Memory B cell (primary cell): Measurements from ENCODE around the gene ARPC2.
"Not testable (repeated sequence)": the region's sequence is repeated elsewhere in the genome, so short reads cannot be mapped to it uniquely, and the experiment has no call there.

Source experiments
- ATAC-seq: fragments of 150-1000 bp; cut with Tn5 transposase; 2 replicates; pipeline ENCODE4 v1.10.0; 2021; ENCODE audit warnings: low read depth, mild to moderate bottlenecking, moderate library complexity
- DNase-seq, 2 donors: peaks; one replicate each; pipeline ENCODE4 v3.0.0; 2022; ENCODE audit warnings: low spot score in 2 of 2
- H3K27ac Mint-ChIP-seq: one replicate; pipeline ENCODE4 v1.8.0; 2022; ENCODE audit warnings: mild to moderate bottlenecking, moderate library complexity, mixed read lengths
- H3K27me3 Mint-ChIP-seq: one replicate; pipeline ENCODE4 v1.8.0; 2022; ENCODE audit warnings: mixed read lengths
- H3K36me3 Mint-ChIP-seq: one replicate; pipeline ENCODE4 v1.8.0; 2022; ENCODE audit warnings: mild to moderate bottlenecking, mixed read lengths
- H3K4me1 Mint-ChIP-seq: one replicate; pipeline ENCODE4 v1.8.0; 2022; ENCODE audit warnings: mixed read lengths
- H3K4me3 Mint-ChIP-seq: one replicate; pipeline ENCODE4 v1.8.0; 2022; ENCODE audit warnings: mild to moderate bottlenecking, moderate library complexity, mixed read lengths
- H3K9me3 Mint-ChIP-seq: one replicate; pipeline ENCODE4 v1.8.0; 2022; ENCODE audit warnings: mixed read lengths

The ARPC2 gene

GRCh38 chr2:218216674-218217359 lies at the start of gene ARPC2:
Gene ARPC2, plus strand, starts transcription at chr2:218217189. Its CDS starts 282 bp downstream, at chr2:218217471.
- DNase-seq (peak; percentile 93 to 95), ATAC-seq (peak; percentile 74)
- Mint-ChIP-seq H3K4me3 (peak within 1 kb of the TSS; percentile 99), H3K9me3 (no peaks in the 10 kb centered on the region), H3K36me3 (peaks cover 12% of the 10 kb centered on the region), H3K27ac (peak within 1 kb of the TSS; percentile 97), H3K27me3 (no peaks in the 10 kb centered on the region), H3K4me1 (peaks cover 21% of the 10 kb centered on the region)

- H3K27ac Mint-ChIP-seq = no peak overlapping the region
- H3K36me3 Mint-ChIP-seq = no peaks in the 10 kb centered on the region
- H3K27me3 Mint-ChIP-seq = peaks cover 18% of the 10 kb centered on the region
- no peak for DNase-seq
- ATAC-seq = no peak
- peaks cover 13% of the 10 kb centered on the region for H3K4me1 Mint-ChIP-seq
- H3K9me3 Mint-ChIP-seq = no peaks in the 10 kb centered on the region
- no peak overlapping the region for H3K4me3 Mint-ChIP-seq
Measured at GRCh38 chr2:218168016-218168415, 49.0 kb upstream of the ARPC2 start.

GRCh38 chr2:218168635-218169462 lies 48.1 kb upstream of the ARPC2 start:
- H3K4me3 Mint-ChIP-seq = no peak overlapping the region
- peak; percentile 75 for ATAC-seq

GRCh38 chr2:218169757-218170546 lies 47.0 kb upstream of the ARPC2 start:
- Mint-ChIP-seq H3K27ac (no peak overlapping the region), H3K27me3 (peaks cover 11% of the 10 kb centered on the region), H3K36me3 (no peaks in the 10 kb centered on the region), H3K4me1 (peaks cover 13% of the 10 kb centered on the region), H3K9me3 (no peaks in the 10 kb centered on the region), H3K4me3 (no peak overlapping the region)
- DNase-seq (no peak), ATAC-seq (no peak)

More at GRCh38 chr2:218168635-218169462, 48.1 kb upstream of the ARPC2 start:
- no peaks in the 10 kb centered on the region for H3K36me3 Mint-ChIP-seq
- H3K4me1 Mint-ChIP-seq = peaks cover 13% of the 10 kb centered on the region
- no peak overlapping the region for H3K27ac Mint-ChIP-seq
- no peaks in the 10 kb centered on the region for H3K9me3 Mint-ChIP-seq
- peak; percentile 65 to 67 for DNase-seq
- peaks cover 16% of the 10 kb centered on the region for H3K27me3 Mint-ChIP-seq

- DNase-seq, H3K9me3 Mint-ChIP-seq, H3K4me1 Mint-ChIP-seq, H3K27ac Mint-ChIP-seq, ATAC-seq, H3K36me3 Mint-ChIP-seq, H3K4me3 Mint-ChIP-seq: not testable (repeated sequence)
- peaks cover 11% of the 10 kb centered on the region for H3K27me3 Mint-ChIP-seq
Measured at GRCh38 chr2:218171744-218172143, 45.2 kb upstream of the ARPC2 start.

- no peaks in the 10 kb centered on the region for H3K36me3 Mint-ChIP-seq
- peaks cover 5% of the 10 kb centered on the region for H3K4me1 Mint-ChIP-seq
- DNase-seq = no peak
- H3K27ac Mint-ChIP-seq = no peak overlapping the region
- H3K27me3 Mint-ChIP-seq = peaks cover 11% of the 10 kb centered on the region
- no peak for ATAC-seq
- no peaks in the 10 kb centered on the region for H3K9me3 Mint-ChIP-seq
- H3K4me3 Mint-ChIP-seq = no peak overlapping the region
Measured at GRCh38 chr2:218172845-218173244, 44.1 kb upstream of the ARPC2 start.

GRCh38 chr2:218179782-218180181 lies 37.2 kb upstream of the ARPC2 start:
- ATAC-seq (no peak), DNase-seq (no peak)
- Mint-ChIP-seq H3K9me3 (no peaks in the 10 kb centered on the region), H3K27ac (no peak overlapping the region), H3K27me3 (peaks cover 10% of the 10 kb centered on the region), H3K36me3 (no peaks in the 10 kb centered on the region), H3K4me3 (no peak overlapping the region), H3K4me1 (no peaks in the 10 kb centered on the region)

- Mint-ChIP-seq H3K36me3 (no peaks in the 10 kb centered on the region), H3K4me3 (no peak overlapping the region), H3K27ac (no peak overlapping the region), H3K4me1 (no peaks in the 10 kb centered on the region), H3K27me3 (peaks cover 10% of the 10 kb centered on the region), H3K9me3 (no peaks in the 10 kb centered on the region)
- no peak for DNase-seq
- ATAC-seq = no peak
Measured at GRCh38 chr2:218180467-218181114, 36.4 kb upstream of the ARPC2 start.

GRCh38 chr2:218184331-218184730 lies 32.7 kb upstream of the ARPC2 start:
- ATAC-seq = no peak
- Mint-ChIP-seq H3K4me3 (no peak overlapping the region), H3K27ac (no peak overlapping the region), H3K36me3 (no peaks in the 10 kb centered on the region), H3K4me1 (peaks cover 5% of the 10 kb centered on the region), H3K27me3 (peaks cover 4% of the 10 kb centered on the region), H3K9me3 (no peaks in the 10 kb centered on the region)
- DNase-seq = no peak

- peaks cover 5% of the 10 kb centered on the region for H3K4me1 Mint-ChIP-seq
- ATAC-seq (peak; percentile 90), DNase-seq (peak; percentile 61 to 68)
- no peak overlapping the region for H3K27ac Mint-ChIP-seq
- no peaks in the 10 kb centered on the region for H3K9me3 Mint-ChIP-seq
- H3K36me3 Mint-ChIP-seq = no peaks in the 10 kb centered on the region
- peaks cover 2% of the 10 kb centered on the region for H3K27me3 Mint-ChIP-seq
- H3K4me3 Mint-ChIP-seq = no peak overlapping the region
Measured at GRCh38 chr2:218186355-218186766, 30.6 kb upstream of the ARPC2 start.

- no peak overlapping the region for H3K4me3 Mint-ChIP-seq
- peaks cover 2% of the 10 kb centered on the region for H3K27me3 Mint-ChIP-seq
- ATAC-seq (no peak), DNase-seq (no peak)
- no peaks in the 10 kb centered on the region for H3K9me3 Mint-ChIP-seq
- peaks cover 5% of the 10 kb centered on the region for H3K4me1 Mint-ChIP-seq
- H3K27ac Mint-ChIP-seq = no peak overlapping the region
- H3K36me3 Mint-ChIP-seq = no peaks in the 10 kb centered on the region
Measured at GRCh38 chr2:218186876-218187275, 30.1 kb upstream of the ARPC2 start.

- Mint-ChIP-seq H3K27ac (no peak overlapping the region), H3K9me3 (no peaks in the 10 kb centered on the region), H3K4me1 (peaks cover 5% of the 10 kb centered on the region), H3K36me3 (no peaks in the 10 kb centered on the region), H3K4me3 (no peak overlapping the region), H3K27me3 (peaks cover 2% of the 10 kb centered on the region)
- DNase-seq = no peak
- no peak for ATAC-seq
Measured at GRCh38 chr2:218187296-218188015, 29.5 kb upstream of the ARPC2 start.

- ATAC-seq (no peak), DNase-seq (no peak)
- H3K9me3 Mint-ChIP-seq = no peaks in the 10 kb centered on the region
- H3K36me3 Mint-ChIP-seq = no peaks in the 10 kb centered on the region
- H3K4me1 Mint-ChIP-seq = peaks cover 5% of the 10 kb centered on the region
- H3K4me3 Mint-ChIP-seq = no peak overlapping the region
- H3K27ac Mint-ChIP-seq = no peak overlapping the region
- no peaks in the 10 kb centered on the region for H3K27me3 Mint-ChIP-seq
Measured at GRCh38 chr2:218188528-218188927, 28.5 kb upstream of the ARPC2 start.
